GM23248 (cell line): ENCODE data around the gene KCNA3.

Experiments
- EZH2 ChIP-seq: fragments of 200-600 bp; sonication (generic); IDR thresholded peaks from 2 replicates; pipeline ENCODE4 v1.6.1; 2018; ENCODE audit warnings: antibody characterized with exemption, mild to moderate bottlenecking; ENCODE audit not compliant: insufficient read depth, poor library complexity, severe bottlenecking
- EZH2phosphoT487 ChIP-seq: fragments of 200-600 bp; sonication (generic); IDR thresholded peaks from 2 replicates; pipeline ENCODE4 v1.6.1; 2018; ENCODE audit warnings: antibody characterized with exemption, moderate library complexity, mild to moderate bottlenecking, low read depth; ENCODE audit not compliant: insufficient read depth

GRCh38 chr1:110710314-110710713 is 35.6 kb upstream of the KCNA3 start:
- TF ChIP-seq EZH2 (no peak), EZH2phosphoT487 (no peak)
